Stimulated activated CD4-positive, alpha-beta T cell treated with anti-CD3 and anti-CD28 coated beads, TNF-alpha, amount 100 ng/mL, for 1 hour (primary cell): ENCODE results near the gene JMJD8.
A peak's percentile ranks its signal among the peaks of the same experiment; 100 is the strongest.
"Not testable (repeated sequence)": the region's sequence is repeated elsewhere in the genome, so short reads cannot be mapped to it uniquely, and the experiment has no call there.

Source experiments
- DNase-seq, 3 donors: peaks; one replicate each; pipeline ENCODE4 v3.0.0-alpha.2; 2020; ENCODE audit warnings: low read depth in 3 of 3, low spot score in 1 of 3

The JMJD8 gene

DNA sequence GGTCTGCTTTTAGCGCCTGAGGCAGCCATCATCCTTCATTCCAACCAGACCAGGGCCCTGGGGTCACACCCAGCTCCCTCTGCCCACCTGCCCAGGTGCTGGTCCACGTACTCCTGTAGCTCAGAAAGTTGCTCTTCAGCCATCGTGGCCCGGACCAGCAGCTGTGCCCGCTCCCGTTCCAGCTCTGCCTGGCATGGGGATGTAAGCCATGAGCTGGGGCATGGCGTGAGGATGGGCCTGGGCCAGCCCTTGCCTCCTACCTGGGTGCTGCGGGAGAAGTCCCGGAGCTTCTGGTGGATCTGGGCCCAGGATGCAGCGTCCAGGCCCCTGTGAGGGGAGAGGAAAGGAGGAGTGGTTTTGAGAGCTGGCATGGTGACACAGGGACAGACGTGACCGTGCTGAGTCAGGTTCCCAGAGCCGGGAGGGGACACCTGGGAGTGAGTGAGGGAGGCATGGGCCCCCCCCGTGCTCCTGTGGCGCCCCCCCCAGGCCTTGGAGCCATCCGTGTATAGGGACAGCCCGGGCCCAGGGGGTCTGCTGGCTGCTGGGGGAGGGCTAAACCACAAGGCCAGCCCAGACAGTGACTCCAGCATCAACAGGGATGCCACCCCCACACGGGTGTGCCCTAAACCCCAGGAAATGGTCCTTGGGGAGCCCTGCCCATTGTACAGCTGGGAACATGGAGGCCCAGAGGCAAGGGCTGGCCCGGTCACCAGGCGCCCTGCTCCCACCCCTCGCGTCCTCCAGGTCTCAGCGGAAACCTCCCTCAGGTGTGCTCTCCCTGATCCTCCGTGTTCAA, 38.9 kb upstream of the JMJD8 start:
- DNase-seq, result no peak

GRCh38 chr16:721765-722540, 37.8 kb upstream of the JMJD8 start:
- no peak for DNase-seq

- DNase-seq, result peak in 2 of 3 donors; percentile 35 to 57
Observed at GRCh38 chr16:720990-721764, 37.0 kb upstream of the JMJD8 start, which contains the start of gene ANTKMT. TSS of gene ANTKMT (plus strand) at chr16:721146. CDS start at chr16:721275, 129 bp downstream.

GRCh38 chr16:720447-720989, 36.4 kb upstream of the JMJD8 start:
- DNase-seq, result no peak

DNA sequence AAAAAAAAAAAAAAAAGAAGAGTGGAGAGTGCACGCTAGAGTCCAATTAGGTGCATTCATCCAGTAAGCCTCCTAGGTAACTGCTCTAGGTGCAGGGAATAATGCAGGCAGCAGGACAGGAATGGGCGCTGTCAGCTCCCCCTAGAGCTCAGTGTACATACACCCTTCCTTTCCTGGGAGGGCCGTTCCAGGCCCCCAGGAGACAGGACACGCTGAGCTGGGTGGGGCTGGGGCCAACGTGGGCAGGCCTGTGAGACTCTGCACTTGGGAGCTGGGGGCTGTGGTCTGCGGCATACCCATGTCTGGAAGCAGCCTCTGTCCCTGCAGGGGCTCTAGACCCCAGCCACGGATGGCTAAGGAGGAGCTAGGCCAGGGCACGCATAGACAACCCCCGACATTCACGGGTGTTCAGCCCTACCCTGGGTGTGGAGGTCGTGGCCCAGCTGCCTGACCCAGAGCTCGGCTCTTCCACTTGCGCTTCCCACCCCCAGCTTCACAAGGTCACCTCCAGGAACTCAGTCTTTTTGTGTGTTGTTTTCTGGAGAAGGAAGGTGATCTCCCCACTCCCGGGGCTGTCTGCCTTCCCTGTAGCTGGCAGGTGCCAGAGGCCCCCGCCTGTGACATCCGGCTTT, 35.8 kb upstream of the JMJD8 start:
- DNase-seq, result no peak

- DNase-seq, result no peak
Observed at GRCh38 chr16:718922-719321, 34.8 kb upstream of the JMJD8 start.

DNA sequence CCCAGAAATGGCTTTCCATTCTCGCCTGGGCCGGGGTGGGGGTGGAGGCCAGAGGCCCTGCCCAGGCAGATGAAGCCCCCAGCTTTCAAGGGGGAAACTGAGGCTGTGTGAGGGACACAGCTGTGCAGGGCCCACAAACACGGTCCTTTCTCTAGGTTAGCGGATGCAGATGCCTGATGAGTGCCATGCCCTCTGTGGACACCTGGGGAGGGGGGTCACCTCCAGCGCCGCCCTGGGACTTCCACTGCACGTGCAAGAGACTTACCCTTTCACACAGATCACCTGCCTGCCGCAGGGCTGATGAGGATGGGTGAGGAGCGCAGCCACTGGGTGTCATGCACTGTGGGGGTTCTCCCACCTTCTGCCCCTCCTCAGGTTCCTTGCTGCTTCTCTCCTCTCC, 34.3 kb upstream of the JMJD8 start:
- DNase-seq, result no peak

DNA sequence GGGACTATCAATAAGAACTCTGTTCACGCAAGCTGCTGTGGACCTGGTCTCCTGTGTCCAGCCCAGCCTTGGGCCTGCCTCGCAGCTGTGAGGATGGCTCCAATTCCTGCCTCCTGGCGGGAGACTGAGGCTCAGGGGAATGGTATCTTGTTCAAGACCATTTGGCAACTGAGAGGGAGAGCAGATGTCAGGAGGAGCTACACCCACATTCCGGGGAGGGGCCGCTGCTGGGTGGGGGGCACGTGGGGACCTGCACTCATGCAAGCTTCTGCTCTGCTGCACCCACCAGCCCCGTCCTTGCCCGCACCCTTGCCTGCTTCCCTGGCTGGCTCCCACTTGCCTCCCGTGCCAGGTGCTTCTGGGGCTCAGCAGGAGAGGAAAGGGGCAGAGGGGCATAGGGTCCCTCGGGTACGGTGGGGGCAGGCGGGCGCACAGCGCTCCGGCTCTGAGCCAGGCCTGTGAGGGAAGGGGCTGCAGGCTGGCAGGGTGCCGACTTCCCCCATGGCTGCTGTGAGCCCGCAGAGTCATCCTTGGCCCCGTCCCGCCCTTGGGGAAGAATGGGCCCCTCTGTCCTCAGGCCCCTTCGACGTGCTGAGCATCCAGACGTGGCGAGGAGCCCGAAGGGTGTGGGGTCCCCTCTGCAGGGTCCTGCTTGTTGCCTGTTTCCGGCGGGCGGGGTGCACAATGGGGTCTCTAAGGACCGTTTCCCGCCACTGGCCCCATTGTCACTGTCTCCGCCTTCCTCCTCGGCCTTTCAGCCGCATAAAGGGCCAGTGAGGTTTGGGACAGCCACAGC, 33.5 kb upstream of the JMJD8 start:
- DNase-seq, result no peak

GRCh38 chr16:716768-717325, 32.7 kb upstream of the JMJD8 start:
- DNase-seq, result no peak

- no peak for DNase-seq
Observed at GRCh38 chr16:716200-716568, 32.0 kb upstream of the JMJD8 start.

DNA sequence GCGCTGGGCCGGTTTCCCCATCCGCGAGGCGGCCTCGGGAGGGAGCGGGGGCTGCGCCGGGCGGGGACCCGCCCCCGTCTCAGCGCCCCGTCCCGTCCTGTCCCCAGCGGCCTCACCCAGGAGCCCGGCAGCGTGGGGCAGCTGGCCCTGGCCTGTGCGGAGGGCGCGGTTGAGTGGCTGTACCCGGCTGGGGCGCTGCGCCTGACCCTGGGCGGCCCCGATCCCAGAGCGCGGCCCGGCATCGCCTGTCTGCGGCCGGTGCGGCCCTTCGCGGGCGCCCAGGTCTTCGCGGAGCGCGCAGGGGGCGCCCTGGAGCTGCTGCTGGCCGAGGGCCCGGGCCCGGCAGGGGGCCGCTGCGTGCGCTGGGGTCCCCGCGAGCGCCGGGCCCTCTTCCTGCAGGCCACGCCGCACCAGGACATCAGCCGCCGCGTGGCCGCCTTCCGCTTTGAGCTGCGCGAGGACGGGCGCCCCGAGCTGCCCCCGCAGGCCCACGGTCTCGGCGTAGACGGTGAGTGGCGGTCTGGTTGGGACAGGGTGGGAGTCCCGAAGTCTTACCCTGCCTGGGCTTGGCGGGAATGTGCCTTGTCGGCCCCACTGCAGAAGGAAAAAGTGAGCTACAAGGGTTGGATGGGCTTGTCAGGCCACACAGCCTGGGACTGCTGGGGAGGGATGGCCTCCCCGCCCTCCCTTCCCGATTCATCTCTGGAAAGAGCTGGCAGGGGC, 31.5 kb upstream of the JMJD8 start:
- DNase-seq, result no peak

GRCh38 chr16:714558-715476, 30.7 kb upstream of the JMJD8 start, which contains the start of gene METRN:
TSS of gene METRN (plus strand) at chr16:715118. CDS start at chr16:715290, 172 bp downstream.
- DNase-seq, result peak; percentile 74 to 88 (median 75)

GRCh38 chr16:714079-714478, 29.9 kb upstream of the JMJD8 start:
- DNase-seq, result no peak

GRCh38 chr16:712740-713250, 28.7 kb upstream of the JMJD8 start:
- not testable (repeated sequence) for DNase-seq

GRCh38 chr16:711548-712320, 27.6 kb upstream of the JMJD8 start:
- peak; percentile 53 to 77 (median 68) for DNase-seq

GRCh38 chr16:711084-711483, 26.9 kb upstream of the JMJD8 start:
- DNase-seq, result no peak

GRCh38 chr16:710500-711075, 26.5 kb upstream of the JMJD8 start:
- DNase-seq, result no peak
